Transverse colon (tissue), 3 donors: ENCODE data around the gene CHIA.

Experiments used
- CTCF ChIP-seq, 5 experiments: fragments of 200-600 bp in 3 of 5; fragments of 450-650 bp in 2 of 5; sonication (generic) in 3 of 5; IDR thresholded peaks; 1 replicate in 2 of 5; 2 replicates in 3 of 5; pipeline ENCODE4 v1.5.1; 2016 to 2017; ENCODE audit warnings: antibody characterized with exemption in 5 of 5, inconsistent platforms in 3 of 5, mild to moderate bottlenecking in 2 of 5, moderate library complexity in 1 of 5
- POLR2A ChIP-seq: fragments of 450-650 bp; IDR thresholded peaks from one replicate; pipeline ENCODE4 v1.6.1; 2016; ENCODE audit warnings: antibody characterized with exemption, mild to moderate bottlenecking, moderate library complexity

- no peak for TF ChIP-seq POLR2A
- TF ChIP-seq CTCF (IDR thresholded peaks at IDR 0.05): no peak
Measured at GRCh38 chr1:111275780-111276433, 14.7 kb upstream of the CHIA start.
